ENCODE results near the gene IL17B. TPM values are rescaled to one million over a fixed set of nuclear protein-coding genes. Genes with fewer than 3 reads are reported as not detected.

Gene IL17B
- total RNA-seq, 1 experiment from 2014 or later: not detected

- no CpG with 5 or more reads among the region's 7 CpGs for WGBS (ENCODE audit: extremely low coverage, insufficient read length, low lambda C conversion rate)
- Histone ChIP-seq H3K27me3 (ENCODE audit: insufficient read depth, low read length) (no peaks in the 10 kb centered on the region), H3K23ac (ENCODE audit: insufficient read length, low read depth, low read length) (no peak overlapping the region), H2AFZ (ENCODE audit: low read length) (no peak overlapping the region), H3K79me1 (ENCODE audit: insufficient read depth, low read depth, low read length, poor library complexity, severe bottlenecking) (no peaks in the 10 kb centered on the region), H4K91ac (ENCODE audit: insufficient read length, low read depth, low read length) (no peak overlapping the region), H4K20me1 (ENCODE audit: control insufficient read depth, insufficient read depth, insufficient read length) (no peaks in the 10 kb centered on the region), H3K23me2 (ENCODE audit: insufficient read length, low read depth, low read length, poor library complexity, severe bottlenecking) (no peaks in the 10 kb centered on the region), H2AK5ac (ENCODE audit: insufficient read length, low read length) (no peak overlapping the region), H4K8ac (replicated peaks; ENCODE audit: insufficient read length, low read depth, low read length) (no peak overlapping the region), H2BK120ac (ENCODE audit: low read depth, low read length, poor library complexity, severe bottlenecking) (no peak overlapping the region), H3K27ac (ENCODE audit: insufficient read length, low read depth, low read length) (no peak overlapping the region), H3K56ac (ENCODE audit: insufficient read length, low read depth, low read length) (no peak overlapping the region), H2BK5ac (ENCODE audit: insufficient read length, low read length) (no peak overlapping the region), H4K5ac (ENCODE audit: insufficient read length, low read depth, low read length) (no peak overlapping the region), H3K18ac (ENCODE audit: insufficient read length, low read depth, low read length) (no peak overlapping the region), H2BK15ac (ENCODE audit: low read depth, low read length) (no peak overlapping the region), H3K9me3 (ENCODE audit: control insufficient read depth, low read depth, low read length) (no peaks in the 10 kb centered on the region), H3K14ac (ENCODE audit: insufficient read depth, low read length) (no peak overlapping the region), H3K4me2 (ENCODE audit: insufficient read depth, insufficient read length, low read length) (no peak overlapping the region), H3T11ph (ENCODE audit: low read length) (no peak overlapping the region), H2BK20ac (ENCODE audit: low read depth, low read length, poor library complexity, severe bottlenecking) (no peak overlapping the region), H3K9ac (ENCODE audit: extremely low read depth, insufficient read length, low read length) (no peak overlapping the region), H3K4ac (ENCODE audit: low read depth, low read length) (no peak overlapping the region), H3K4me1 (ENCODE audit: insufficient read depth, low read length) (no peaks in the 10 kb centered on the region), H2BK12ac (ENCODE audit: insufficient read length, low read depth, low read length) (no peak overlapping the region), H3K79me2 (ENCODE audit: insufficient read depth, low read length) (no peaks in the 10 kb centered on the region)
- DNase-seq: no peak
- H3K4me3 Mint-ChIP-seq: no peak overlapping the region
- H3K4me1 Mint-ChIP-seq: peaks cover 16 to 31% of the 10 kb centered on the region in 2 experiments
- TF ChIP-seq CTCF (conservative IDR thresholded peaks at IDR 0.05): no peak
- H3K9me3 Mint-ChIP-seq: no peaks in the 10 kb centered on the region
- H3K27ac Mint-ChIP-seq: no peak overlapping the region
- no peaks in the 10 kb centered on the region for H3K27me3 Mint-ChIP-seq (ENCODE audit: low read depth)
- no peaks in the 10 kb centered on the region for H3K36me3 Mint-ChIP-seq (ENCODE audit: insufficient read depth in 1 of 3, low read depth in 3 of 3)
Measured at GRCh38 chr5:149414405-149415065, 35.4 kb upstream of the IL17B start.

Data from H9 (cell line).